Measurements from ENCODE around the gene B3GALT5.

The B3GALT5 gene

GRCh38 chr21:39648879-39649278 is 36.1 kb downstream of the B3GALT5 start:
- DNase-seq = no peak

- no peak for DNase-seq
Observed at GRCh38 chr21:39649526-39649925, 36.8 kb downstream of the B3GALT5 start.

GRCh38 chr21:39650306-39650705 is 37.6 kb downstream of the B3GALT5 start:
- DNase-seq = no peak

GRCh38 chr21:39650801-39651200 is 38.1 kb downstream of the B3GALT5 start:
- DNase-seq = no peak

GRCh38 chr21:39651206-39651605 is 38.5 kb downstream of the B3GALT5 start:
- DNase-seq = no peak

- no peak for DNase-seq
Observed at GRCh38 chr21:39654951-39655350, 42.2 kb downstream of the B3GALT5 start.

GRCh38 chr21:39655589-39655988 is 42.8 kb downstream of the B3GALT5 start:
- DNase-seq = no peak

- DNase-seq = no peak
Observed at GRCh38 chr21:39656209-39656608, 43.5 kb downstream of the B3GALT5 start.

- no peak for DNase-seq
Observed at GRCh38 chr21:39657091-39657689, 44.5 kb downstream of the B3GALT5 start.

- no peak for DNase-seq
Observed at GRCh38 chr21:39658066-39658465, 45.3 kb downstream of the B3GALT5 start.

GRCh38 chr21:39659070-39659815 is 46.5 kb downstream of the B3GALT5 start:
- DNase-seq = no peak

- no peak for DNase-seq
Observed at GRCh38 chr21:39660191-39660980, 47.6 kb downstream of the B3GALT5 start.

GRCh38 chr21:39661121-39661520 is 48.4 kb downstream of the B3GALT5 start:
- no peak for DNase-seq

- DNase-seq = no peak
Observed at GRCh38 chr21:39661740-39662139, 49.0 kb downstream of the B3GALT5 start.

GRCh38 chr21:39662411-39662953 is 49.7 kb downstream of the B3GALT5 start:
- DNase-seq = no peak

- DNase-seq = no peak
Observed at GRCh38 chr21:39663066-39663465, 50.3 kb downstream of the B3GALT5 start.

- no peak for DNase-seq
Observed at GRCh38 chr21:39663742-39664492, 51.2 kb downstream of the B3GALT5 start.

- DNase-seq = no peak
Observed at GRCh38 chr21:39664586-39664985, 51.8 kb downstream of the B3GALT5 start.

- no peak for DNase-seq
Observed at GRCh38 chr21:39666026-39666425, 53.3 kb downstream of the B3GALT5 start.

GRCh38 chr21:39666681-39667315 is 54.1 kb downstream of the B3GALT5 start:
- DNase-seq = no peak

GRCh38 chr21:39667353-39667891 is 54.7 kb downstream of the B3GALT5 start:
- no peak for DNase-seq

GRCh38 chr21:39668369-39668768 is 55.6 kb downstream of the B3GALT5 start:
- no peak for DNase-seq
